ENCODE results near the gene LMO4. TPM values are rescaled to one million over a fixed set of nuclear protein-coding genes. Genes with fewer than 3 reads are reported as not detected.

LMO4 gene
- 55.0 and 56.0 TPM in 2 replicates for total RNA-seq

GRCh38 chr1:87328272-87329050 lies at the start of gene LMO4:
Gene LMO4 (plus strand): TSS chr1:87328880. CDS start chr1:87332016, 3,136 bp downstream.

